Tibial nerve (tissue), 3 donors: Measurements from ENCODE around the gene ORM1.

Experiments used
- CTCF ChIP-seq, 5 experiments: fragments of 200-600 bp in 3 of 5; fragments of 450-650 bp in 2 of 5; sonication (generic) in 3 of 5; IDR thresholded peaks; one replicate each; pipeline ENCODE4 v1.5.1; 2016 to 2019; ENCODE audit warnings: antibody characterized with exemption in 5 of 5, mild to moderate bottlenecking in 3 of 5, moderate library complexity in 2 of 5
- POLR2A ChIP-seq, 2 donors: fragments of 450-650 bp; IDR thresholded peaks; one replicate each; pipeline ENCODE4 v1.6.1; 2017; ENCODE audit warnings: antibody characterized with exemption in 2 of 2, mild to moderate bottlenecking in 2 of 2, moderate library complexity in 2 of 2

GRCh38 chr9:114285166-114285867 is 37.6 kb upstream of the ORM1 start:
- TF ChIP-seq CTCF (IDR thresholded peaks at IDR 0.05) (no peak), POLR2A (IDR thresholded peaks at IDR 0.05) (no peak)
